ENCODE measurements around the gene UGGT2.

UGGT2 gene

DNA sequence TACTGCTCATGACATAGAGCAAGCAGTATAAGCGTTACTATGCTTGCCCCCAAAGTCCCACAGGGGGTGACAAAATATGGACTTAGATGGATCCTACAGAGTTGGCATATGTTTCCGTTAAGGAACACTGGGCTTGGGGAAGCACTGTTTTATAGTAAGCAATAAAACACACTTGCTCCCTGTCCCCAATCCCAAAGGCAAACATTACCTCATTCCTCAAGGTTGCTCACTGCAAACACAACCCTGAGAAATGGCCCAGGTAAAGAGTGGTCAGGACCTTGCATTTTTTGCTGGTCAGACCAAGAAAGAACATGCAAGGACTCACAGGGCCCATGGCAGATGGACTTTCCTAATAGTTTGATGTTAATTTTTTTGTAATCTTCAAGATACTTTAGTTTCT is 32.3 kb downstream of the UGGT2 start:
- POLR2A ChIA-PET = no interaction called here
- CTCF ChIA-PET = interaction anchor here (1.0 to 3.9 kb wide), 10 partner anchors 13 to 939 kb away, joined by 3 to 23 read pairs (median 8); no protein-coding TSS in a partner anchor
- DNase-seq (ENCODE audit: low read depth, low spot score) = no peak
- TF ChIP-seq, protein P1, sequence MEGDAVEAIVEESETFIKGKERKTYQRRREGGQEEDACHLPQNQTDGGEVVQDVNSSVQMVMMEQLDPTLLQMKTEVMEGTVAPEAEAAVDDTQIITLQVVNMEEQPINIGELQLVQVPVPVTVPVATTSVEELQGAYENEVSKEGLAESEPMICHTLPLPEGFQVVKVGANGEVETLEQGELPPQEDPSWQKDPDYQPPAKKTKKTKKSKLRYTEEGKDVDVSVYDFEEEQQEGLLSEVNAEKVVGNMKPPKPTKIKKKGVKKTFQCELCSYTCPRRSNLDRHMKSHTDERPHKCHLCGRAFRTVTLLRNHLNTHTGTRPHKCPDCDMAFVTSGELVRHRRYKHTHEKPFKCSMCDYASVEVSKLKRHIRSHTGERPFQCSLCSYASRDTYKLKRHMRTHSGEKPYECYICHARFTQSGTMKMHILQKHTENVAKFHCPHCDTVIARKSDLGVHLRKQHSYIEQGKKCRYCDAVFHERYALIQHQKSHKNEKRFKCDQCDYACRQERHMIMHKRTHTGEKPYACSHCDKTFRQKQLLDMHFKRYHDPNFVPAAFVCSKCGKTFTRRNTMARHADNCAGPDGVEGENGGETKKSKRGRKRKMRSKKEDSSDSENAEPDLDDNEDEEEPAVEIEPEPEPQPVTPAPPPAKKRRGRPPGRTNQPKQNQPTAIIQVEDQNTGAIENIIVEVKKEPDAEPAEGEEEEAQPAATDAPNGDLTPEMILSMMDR (IDR thresholded peaks at IDR 0.05; ENCODE audit: insufficient read depth, low read length, missing control alignments) = no peak
- H3K4me3 ChIP-seq (ENCODE audit: low read depth, low read length) = no peak overlapping the region

DNA sequence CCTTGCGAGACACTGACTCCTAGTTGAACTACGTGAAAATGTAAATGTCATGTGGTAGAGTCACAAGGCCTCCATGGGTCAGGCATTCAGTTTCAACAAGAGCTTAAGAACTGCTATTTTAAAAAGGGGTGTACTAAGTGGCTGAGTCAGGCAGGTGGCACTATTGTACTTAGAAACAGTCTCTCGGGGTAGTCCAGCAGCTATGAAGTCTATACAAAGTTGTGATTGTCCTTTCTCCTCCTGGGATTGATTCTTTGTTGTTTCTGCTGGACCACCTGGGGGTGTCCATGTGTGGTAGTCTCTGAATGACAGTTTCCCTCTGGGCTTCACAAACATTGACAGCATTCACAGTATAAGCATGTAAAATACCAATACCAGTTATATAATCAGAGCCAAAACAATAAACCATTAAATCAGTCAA is 33.0 kb downstream of the UGGT2 start:
- ChIA-PET POLR2A (no interaction called here), CTCF (interaction anchor here (0.7 to 3.9 kb wide), 24 partner anchors 9 to 942 kb away, joined by 3 to 23 read pairs (median 4); partner anchors contain the start of gene UGGT2)
- no peak overlapping the region for H3K4me3 ChIP-seq (ENCODE audit: low read depth, low read length)
- DNase-seq (ENCODE audit: low read depth, low spot score) = peak; percentile 31
- TF ChIP-seq, protein P1 (IDR thresholded peaks at IDR 0.05; ENCODE audit: insufficient read depth, low read length, missing control alignments) = peak; percentile 45

DNA sequence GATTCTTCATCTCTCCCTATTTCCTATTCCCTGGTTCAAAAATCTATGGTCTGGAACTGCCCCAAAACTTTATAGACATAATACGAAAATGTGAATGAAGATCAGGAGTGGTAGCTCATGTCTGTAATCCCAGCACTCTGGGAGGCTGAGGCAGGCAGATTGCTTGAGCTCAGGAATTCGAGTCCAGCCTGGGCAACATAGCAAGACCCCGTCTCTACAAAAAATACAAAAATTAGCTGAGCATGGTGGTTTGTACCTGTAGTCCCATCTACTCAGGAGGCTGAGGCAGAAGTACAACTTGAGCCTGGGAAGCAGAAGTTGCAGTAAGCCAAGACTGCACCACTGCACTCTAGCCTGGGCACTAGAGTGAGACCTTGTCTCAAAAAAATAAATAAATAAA is 35.1 kb downstream of the UGGT2 start:
- TF ChIP-seq, protein P1 (IDR thresholded peaks at IDR 0.05; ENCODE audit: insufficient read depth, low read length, missing control alignments) = no peak
- no peak for DNase-seq (ENCODE audit: low read depth, low spot score)
- ChIA-PET POLR2A (no interaction called here), CTCF (interaction anchor here (3.9 kb wide), 1 partner anchor 800 kb away, joined by 23 read pairs; no protein-coding TSS in a partner anchor)
- H3K4me3 ChIP-seq (ENCODE audit: low read depth, low read length) = no peak overlapping the region

- no peak for DNase-seq (ENCODE audit: low read depth, low spot score)
- ChIA-PET CTCF (interaction anchor here (1.0 to 1.2 kb wide), 2 partner anchors 9 to 59 kb away, joined by 3 to 4 read pairs; no protein-coding TSS in a partner anchor), POLR2A (no interaction called here)
- TF ChIP-seq, protein P1 (IDR thresholded peaks at IDR 0.05; ENCODE audit: insufficient read depth, low read length, missing control alignments) = no peak
- H3K4me3 ChIP-seq (ENCODE audit: low read depth, low read length) = no peak overlapping the region
Measured at GRCh38 chr13:96011291-96011872, 41.8 kb downstream of the UGGT2 start.

- CTCF ChIA-PET = interaction anchor here (0.9 to 1.5 kb wide), 3 partner anchors 9 to 19 kb away, joined by 3 to 4 read pairs (median 3); no protein-coding TSS in a partner anchor
- DNase-seq (ENCODE audit: low read depth, low spot score) = no peak
- TF ChIP-seq, protein P1 (IDR thresholded peaks at IDR 0.05; ENCODE audit: insufficient read depth, low read length, missing control alignments) = no peak
Measured at GRCh38 chr13:96003304-96003703, 49.9 kb downstream of the UGGT2 start.

GRCh38 chr13:96002322-96003131 is 50.7 kb downstream of the UGGT2 start:
- ChIA-PET CTCF (interaction anchor here (0.9 to 1.5 kb wide), 2 partner anchors 9 to 20 kb away, joined by 3 to 4 read pairs; no protein-coding TSS in a partner anchor), POLR2A (no interaction called here)
- H3K4me3 ChIP-seq (ENCODE audit: low read depth, low read length) = no peak overlapping the region
- TF ChIP-seq, protein P1 (IDR thresholded peaks at IDR 0.05; ENCODE audit: insufficient read depth, low read length, missing control alignments) = no peak
- no peak for DNase-seq (ENCODE audit: low read depth, low spot score)

More at GRCh38 chr13:96003304-96003703, 49.9 kb downstream of the UGGT2 start:
- POLR2A ChIA-PET = no interaction called here
- H3K4me3 ChIP-seq (ENCODE audit: low read depth, low read length) = no peak overlapping the region

Measured in AG04449 (cell line).